Measurements from ENCODE around the gene ALDH1B1.

ALDH1B1 gene

GRCh38 chr9:38408719-38409118, 16.2 kb downstream of the ALDH1B1 start:
- H3K4me2 ChIP-seq (ENCODE audit: low read depth, low read length, poor library complexity, severe bottlenecking): no peak overlapping the region
- TF ChIP-seq EZH2phosphoT487 (IDR thresholded peaks at IDR 0.05; ENCODE audit: borderline replicate concordance): no peak
- no peak for TF ChIP-seq CTCF (conservative IDR thresholded peaks at IDR 0.05; ENCODE audit: low read length)

GRCh38 chr9:38412751-38413150, 20.2 kb downstream of the ALDH1B1 start:
- Histone ChIP-seq H3K9me3 (ENCODE audit: insufficient read depth, low read depth, low read length) (no peaks in the 10 kb centered on the region), H3K36me3 (ENCODE audit: insufficient read depth, low read length) (no peaks in the 10 kb centered on the region), H2AFZ (ENCODE audit: low read length) (no peak overlapping the region), H3K79me2 (ENCODE audit: insufficient read depth, low read length) (no peaks in the 10 kb centered on the region), H3K9ac (ENCODE audit: low read depth, low read length, poor library complexity, severe bottlenecking) (no peak overlapping the region), H3K27me3 (ENCODE audit: insufficient read depth, low read length, poor library complexity, severe bottlenecking) (no peaks in the 10 kb centered on the region), H3F3A (ENCODE audit: low read depth) (no peaks in the 10 kb centered on the region), H3K4me2 (ENCODE audit: low read depth, low read length, poor library complexity, severe bottlenecking) (no peak overlapping the region), H3K4me1 (ENCODE audit: insufficient read depth, low read length, poor library complexity, severe bottlenecking) (no peaks in the 10 kb centered on the region), H3K4me3 (ENCODE audit: low read length, poor library complexity, severe bottlenecking) (no peak overlapping the region), H3K9me2 (replicated peaks; ENCODE audit: low read depth, low read length) (no peaks in the 10 kb centered on the region), H4K20me1 (ENCODE audit: insufficient read depth, low read length, poor library complexity, severe bottlenecking) (no peaks in the 10 kb centered on the region)
- TF ChIP-seq CTCF (conservative IDR thresholded peaks at IDR 0.05; ENCODE audit: low read length): no peak
- TF ChIP-seq EZH2phosphoT487 (IDR thresholded peaks at IDR 0.05; ENCODE audit: borderline replicate concordance): no peak

More at GRCh38 chr9:38408719-38409118, 16.2 kb downstream of the ALDH1B1 start:
- no peaks in the 10 kb centered on the region for H3K9me3 ChIP-seq (ENCODE audit: insufficient read depth, low read depth, low read length)
- H4K20me1 ChIP-seq (ENCODE audit: insufficient read depth, low read length, poor library complexity, severe bottlenecking): no peaks in the 10 kb centered on the region
- H2AFZ ChIP-seq (ENCODE audit: low read length): no peak overlapping the region
- no peaks in the 10 kb centered on the region for H3K79me2 ChIP-seq (ENCODE audit: insufficient read depth, low read length)
- H3K4me1 ChIP-seq (ENCODE audit: insufficient read depth, low read length, poor library complexity, severe bottlenecking): no peaks in the 10 kb centered on the region
- H3K27me3 ChIP-seq (ENCODE audit: insufficient read depth, low read length, poor library complexity, severe bottlenecking): no peaks in the 10 kb centered on the region
- H3K9ac ChIP-seq (ENCODE audit: low read depth, low read length, poor library complexity, severe bottlenecking): no peak overlapping the region
- no peaks in the 10 kb centered on the region for H3K36me3 ChIP-seq (ENCODE audit: insufficient read depth, low read length)
- H3K4me3 ChIP-seq (ENCODE audit: low read length, poor library complexity, severe bottlenecking): no peak overlapping the region
- no peaks in the 10 kb centered on the region for H3F3A ChIP-seq (ENCODE audit: low read depth)
- no peaks in the 10 kb centered on the region for H3K9me2 ChIP-seq (replicated peaks; ENCODE audit: low read depth, low read length)

- no peak overlapping the region for H3K9ac ChIP-seq (ENCODE audit: low read depth, low read length, poor library complexity, severe bottlenecking)
- H3K4me3 ChIP-seq (ENCODE audit: low read length, poor library complexity, severe bottlenecking): no peak overlapping the region
- H3K36me3 ChIP-seq (ENCODE audit: insufficient read depth, low read length): no peaks in the 10 kb centered on the region
- no peak overlapping the region for H3K4me2 ChIP-seq (ENCODE audit: low read depth, low read length, poor library complexity, severe bottlenecking)
- no peaks in the 10 kb centered on the region for H3K9me3 ChIP-seq (ENCODE audit: insufficient read depth, low read depth, low read length)
- H3K4me1 ChIP-seq (ENCODE audit: insufficient read depth, low read length, poor library complexity, severe bottlenecking): no peaks in the 10 kb centered on the region
- H4K20me1 ChIP-seq (ENCODE audit: insufficient read depth, low read length, poor library complexity, severe bottlenecking): no peaks in the 10 kb centered on the region
- no peak overlapping the region for H2AFZ ChIP-seq (ENCODE audit: low read length)
- no peaks in the 10 kb centered on the region for H3F3A ChIP-seq (ENCODE audit: low read depth)
- no peaks in the 10 kb centered on the region for H3K79me2 ChIP-seq (ENCODE audit: insufficient read depth, low read length)
- TF ChIP-seq CTCF (conservative IDR thresholded peaks at IDR 0.05; ENCODE audit: low read length) (no peak), EZH2phosphoT487 (IDR thresholded peaks at IDR 0.05; ENCODE audit: borderline replicate concordance) (no peak)
- H3K27me3 ChIP-seq (ENCODE audit: insufficient read depth, low read length, poor library complexity, severe bottlenecking): no peaks in the 10 kb centered on the region
- H3K9me2 ChIP-seq (replicated peaks; ENCODE audit: low read depth, low read length): no peaks in the 10 kb centered on the region
Observed at GRCh38 chr9:38413283-38413682, 20.8 kb downstream of the ALDH1B1 start.
